ENCODE results near the gene COL1A1. TPM values are rescaled to one million over a fixed set of nuclear protein-coding genes. Genes with fewer than 3 reads are reported as not detected.

COL1A1 gene
- polyA plus RNA-seq, 3 donors = not detected

GRCh38 chr17:50207315-50207714 is 5.9 kb upstream of the COL1A1 start:
- intact Hi-C loops (cut with micrococcal nuclease) = no loop called here
- no peaks in the 10 kb centered on the region for H3K79me2 ChIP-seq (ENCODE audit: insufficient read depth, low read length)
- no peak overlapping the region for H3K27ac ChIP-seq (ENCODE audit: low read depth in 1 of 2, low read length in 2 of 2)
- no peak overlapping the region for H3K9ac ChIP-seq (ENCODE audit: insufficient read depth, low read length, poor library complexity, severe bottlenecking)
- H3K27me3 Mint-ChIP-seq (ENCODE audit: low read depth in 3 of 3) = peaks cover 37 to 71% (median 47%) of the 10 kb centered on the region in 3 donors
- no peak for TF ChIP-seq CTCF (IDR thresholded peaks at IDR 0.05)
- peaks cover 0 to 4% (median 0%) of the 10 kb centered on the region in 7 donors for H3K9me3 Mint-ChIP-seq
- H3K4me3 ChIP-seq (replicated peaks in 1 of 3; ENCODE audit: low read depth in 2 of 3, low read length in 3 of 3) = no peak overlapping the region
- H2AFZ ChIP-seq (ENCODE audit: insufficient read depth, low read depth, low read length, poor library complexity, severe bottlenecking) = no peak overlapping the region
- H3K4me3 Mint-ChIP-seq = peak overlapping the region in 1 of 2 donors; percentile 33
- no peak overlapping the region for H3K27ac Mint-ChIP-seq
- H3K9me3 ChIP-seq (replicated peaks in 1 of 2; ENCODE audit: control insufficient read depth in 1 of 2, insufficient read depth in 1 of 2, low read length in 2 of 2) = no peaks in the 10 kb centered on the region
- H3K4me1 ChIP-seq (ENCODE audit: control insufficient read depth in 1 of 2, insufficient read depth in 2 of 2, low read length in 2 of 2) = peaks cover 0 to 5% of the 10 kb centered on the region in 2 donors
- no peak for DNase-seq
- WGBS (ENCODE audit: insufficient coverage) = 58% methylated on average over 4 of the region's 5 CpGs
- no peaks in the 10 kb centered on the region for H4K20me1 ChIP-seq (ENCODE audit: insufficient read depth, low read length)
- H3K36me3 ChIP-seq (replicated peaks in 1 of 2; ENCODE audit: control insufficient read depth in 1 of 2, insufficient read depth in 2 of 2, low read length in 2 of 2) = no peaks in the 10 kb centered on the region
- H3K27me3 ChIP-seq (ENCODE audit: control insufficient read depth in 2 of 2, insufficient read depth in 2 of 2, low read length in 2 of 2) = peaks cover 5 to 33% of the 10 kb centered on the region in 2 donors
- peaks cover 5% of the 10 kb centered on the region for H3K4me1 Mint-ChIP-seq
- H3K4me2 ChIP-seq (replicated peaks; ENCODE audit: extremely low read depth, low read length, poor library complexity, severe bottlenecking) = no peak overlapping the region
- no peaks in the 10 kb centered on the region for H3K36me3 Mint-ChIP-seq

GRCh38 chr17:50206604-50207293 is 5.3 kb upstream of the COL1A1 start:
- no peaks in the 10 kb centered on the region for H4K20me1 ChIP-seq (ENCODE audit: insufficient read depth, low read length)
- H2AFZ ChIP-seq (ENCODE audit: insufficient read depth, low read depth, low read length, poor library complexity, severe bottlenecking) = peak overlapping the region; percentile 50
- peaks cover 0 to 4% (median 0%) of the 10 kb centered on the region in 7 donors for H3K9me3 Mint-ChIP-seq
- peaks cover 0 to 5% of the 10 kb centered on the region in 2 donors for H3K4me1 ChIP-seq (ENCODE audit: control insufficient read depth in 1 of 2, insufficient read depth in 2 of 2, low read length in 2 of 2)
- no peak overlapping the region for H3K27ac Mint-ChIP-seq
- WGBS (ENCODE audit: insufficient coverage) = 9% methylated on average over 13 of the region's 18 CpGs
- H3K4me3 ChIP-seq (replicated peaks in 1 of 3; ENCODE audit: low read depth in 2 of 3, low read length in 3 of 3) = peak overlapping the region in 1 of 3 experiments; percentile 17
- H3K36me3 ChIP-seq (replicated peaks in 1 of 2; ENCODE audit: control insufficient read depth in 1 of 2, insufficient read depth in 2 of 2, low read length in 2 of 2) = no peaks in the 10 kb centered on the region
- peaks cover 0 to 3% of the 10 kb centered on the region in 2 donors for H3K36me3 Mint-ChIP-seq
- no peaks in the 10 kb centered on the region for H3K79me2 ChIP-seq (ENCODE audit: insufficient read depth, low read length)
- intact Hi-C loops (cut with micrococcal nuclease) = no loop called here
- H3K4me2 ChIP-seq (replicated peaks; ENCODE audit: extremely low read depth, low read length, poor library complexity, severe bottlenecking) = no peak overlapping the region
- H3K27ac ChIP-seq (ENCODE audit: low read depth in 1 of 2, low read length in 2 of 2) = no peak overlapping the region
- no peak for DNase-seq
- no peak for TF ChIP-seq CTCF (IDR thresholded peaks at IDR 0.05)
- peaks cover 10 to 39% of the 10 kb centered on the region in 2 donors for H3K27me3 ChIP-seq (ENCODE audit: control insufficient read depth in 2 of 2, insufficient read depth in 2 of 2, low read length in 2 of 2)
- H3K4me1 Mint-ChIP-seq = peaks cover 5% of the 10 kb centered on the region
- H3K4me3 Mint-ChIP-seq = peak overlapping the region in 1 of 2 donors; percentile 33
- no peak overlapping the region for H3K9ac ChIP-seq (ENCODE audit: insufficient read depth, low read length, poor library complexity, severe bottlenecking)
- H3K27me3 Mint-ChIP-seq (ENCODE audit: low read depth in 3 of 3) = peaks cover 43 to 74% (median 53%) of the 10 kb centered on the region in 3 donors
- H3K9me3 ChIP-seq (replicated peaks in 1 of 2; ENCODE audit: control insufficient read depth in 1 of 2, insufficient read depth in 1 of 2, low read length in 2 of 2) = no peaks in the 10 kb centered on the region

Measured in CD14-positive monocyte (primary cell).